ENCODE results near the gene ATG16L2.
"Not testable (repeated sequence)": the region's sequence is repeated elsewhere in the genome, so short reads cannot be mapped to it uniquely, and the experiment has no call there.

Gene ATG16L2

DNA sequence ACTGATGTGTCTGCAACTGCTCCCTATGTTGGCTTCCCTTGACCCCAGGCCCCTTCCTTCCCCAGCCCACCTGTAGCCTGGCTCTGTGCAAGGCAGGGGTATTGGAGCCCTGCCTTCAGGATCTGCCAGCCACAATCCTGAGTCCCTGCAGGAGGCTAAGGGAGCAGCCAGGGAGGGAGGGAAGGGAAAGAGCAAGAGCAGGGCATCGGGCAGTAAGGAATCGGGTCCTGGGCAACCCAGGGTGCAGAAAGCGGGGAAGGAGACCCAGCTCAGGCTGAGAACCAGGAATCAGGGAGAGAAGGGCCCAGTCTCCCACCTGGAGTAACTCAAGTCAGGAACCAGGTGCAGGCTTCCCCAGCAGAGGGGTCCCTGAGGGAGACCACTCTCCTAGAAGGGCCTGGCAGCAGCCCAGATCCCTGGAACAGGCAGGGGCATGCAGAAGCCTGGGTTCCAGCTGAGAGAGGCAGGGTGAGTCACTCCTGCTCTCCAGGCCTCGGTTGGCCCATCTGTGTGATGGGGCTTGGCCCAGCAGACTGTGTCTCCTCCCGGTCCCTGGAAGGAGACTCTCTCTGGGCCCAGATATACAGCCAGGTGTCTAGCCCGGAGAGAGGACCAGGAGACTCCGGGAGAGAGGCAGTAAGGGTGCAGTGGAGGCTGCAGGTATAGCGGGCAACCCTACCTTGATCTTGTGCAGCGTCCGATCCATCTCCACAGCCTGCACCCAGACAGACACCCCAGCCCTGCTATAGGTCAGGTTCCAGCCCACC lies 33.7 kb upstream of the ATG16L2 start:
- DNase-seq, result no peak

DNA sequence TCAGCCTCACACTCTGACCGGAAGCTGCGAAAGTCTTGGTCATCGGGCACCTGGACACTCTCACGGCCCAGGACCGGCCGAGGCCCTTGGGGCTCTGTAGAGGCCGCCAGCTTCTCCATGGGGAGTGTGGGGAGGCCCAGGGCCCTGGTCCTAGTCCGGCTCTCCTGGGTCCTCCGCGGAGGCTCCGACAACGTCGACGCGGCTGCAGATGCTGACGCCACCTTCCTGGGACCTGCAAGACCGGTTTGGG lies 33.2 kb upstream of the ATG16L2 start:
- peak; percentile 24 for DNase-seq

DNA sequence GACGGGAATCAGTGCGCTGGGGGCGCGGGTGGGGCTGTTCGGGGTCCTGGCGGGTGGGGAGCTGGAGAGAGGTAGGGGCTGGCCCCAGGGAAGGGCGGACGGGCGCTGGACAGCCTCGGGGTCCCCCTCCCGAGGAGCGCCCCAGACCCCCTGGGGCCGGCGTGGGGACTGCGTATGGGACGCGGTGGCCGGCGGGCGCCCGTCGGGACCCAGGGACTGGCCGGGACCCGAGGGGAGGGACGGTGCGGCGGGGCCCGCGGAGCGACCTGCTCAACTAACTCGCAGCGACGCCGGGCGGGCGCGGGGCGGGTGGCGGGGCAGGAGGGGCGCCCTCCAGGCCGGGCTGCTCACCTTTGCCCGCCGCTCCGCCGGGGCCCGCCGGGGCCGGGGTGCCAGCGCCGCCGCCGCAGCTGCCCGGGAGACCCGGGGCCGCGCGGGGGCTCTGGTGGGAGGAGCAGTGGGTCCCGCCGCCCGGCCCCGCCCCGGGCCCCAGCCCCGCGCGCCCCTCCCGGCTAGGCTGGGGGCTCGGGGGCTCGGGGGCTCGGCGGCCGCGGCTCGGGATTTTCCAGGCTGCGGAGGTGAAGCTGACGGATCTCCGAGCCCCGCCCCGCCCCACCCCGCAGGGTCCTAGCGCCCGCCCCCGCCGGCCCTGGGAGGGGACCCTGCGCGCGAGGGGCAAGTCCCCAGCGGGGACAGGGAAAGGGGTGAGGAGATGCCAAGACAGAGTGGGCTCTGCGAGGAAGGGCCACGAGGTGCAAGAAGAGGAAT lies 32.7 kb upstream of the ATG16L2 start:
- peak; percentile 30 for DNase-seq

DNA sequence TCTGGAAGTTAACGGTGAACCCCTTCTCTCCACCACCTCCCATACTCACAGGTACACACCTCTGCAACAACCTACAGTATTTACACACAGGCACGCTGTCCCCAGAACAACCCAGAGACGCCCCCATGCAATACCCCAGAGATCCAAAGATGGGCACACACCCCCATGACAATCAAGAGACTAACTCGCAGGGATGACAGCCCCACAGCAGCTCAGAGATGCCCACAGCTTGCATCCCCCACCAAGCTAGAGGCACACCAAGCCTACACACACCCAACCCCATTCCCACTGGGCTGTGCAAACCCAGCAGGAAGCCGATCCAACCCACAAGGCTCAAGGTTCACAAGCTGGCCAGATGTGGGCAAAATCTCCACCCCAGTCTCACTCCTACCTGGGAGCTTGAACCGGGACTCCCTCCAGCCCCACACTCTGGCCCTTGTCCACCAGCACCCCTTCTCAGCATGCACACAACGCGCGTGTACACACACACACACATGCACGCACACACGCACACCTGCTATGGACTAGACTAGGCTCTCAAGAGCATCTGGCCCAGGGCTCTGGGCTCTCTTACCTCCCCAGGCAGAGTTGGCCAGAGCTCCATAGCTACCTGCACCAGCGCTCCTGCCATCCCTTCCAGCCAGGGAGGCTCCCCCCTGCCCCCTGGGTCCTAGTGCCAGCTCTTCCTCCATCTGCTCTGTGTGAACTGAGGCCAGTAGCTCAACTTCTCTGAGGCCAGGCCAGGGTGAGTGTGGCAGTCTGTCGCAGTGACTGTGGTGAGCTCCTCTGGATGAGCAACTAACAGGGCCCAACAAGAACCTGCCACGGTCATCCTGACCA lies 31.9 kb upstream of the ATG16L2 start:
- peak; percentile 54 for DNase-seq

DNA sequence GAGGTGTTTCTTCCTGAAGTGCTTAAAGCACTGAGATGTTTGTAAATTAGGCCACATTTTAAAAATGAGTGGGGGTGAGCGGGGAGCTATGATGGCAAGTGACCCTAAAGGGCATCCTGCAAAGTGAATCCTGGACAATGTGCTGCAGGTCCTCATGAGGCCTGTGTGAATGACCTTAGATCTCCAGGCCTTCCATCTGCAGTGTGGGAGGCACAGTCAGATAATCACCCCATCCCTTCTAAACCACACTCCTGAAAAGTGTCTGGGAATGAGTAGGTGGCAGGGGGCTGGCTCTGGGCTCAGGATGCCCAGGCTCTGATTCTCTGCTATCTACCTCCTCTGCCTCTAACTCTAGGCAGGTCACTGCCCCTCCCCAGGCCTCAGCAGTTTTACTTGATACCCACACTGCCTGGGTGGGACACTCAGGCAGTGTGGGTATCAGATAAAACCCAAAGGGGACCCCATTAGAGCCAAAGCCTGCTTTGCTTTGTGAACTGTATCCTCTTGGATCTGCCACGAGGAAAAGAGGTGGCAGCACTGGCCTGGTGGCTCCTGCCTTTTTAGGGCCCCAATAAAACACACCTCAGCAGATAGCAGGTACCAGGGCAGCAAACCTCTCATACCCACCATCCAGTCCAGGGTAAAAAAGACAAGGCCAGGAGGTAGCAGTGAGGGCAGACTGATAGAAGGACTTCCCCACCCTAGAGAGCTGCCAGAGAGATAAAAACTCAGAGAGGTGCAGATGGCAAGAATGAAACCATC lies 30.9 kb upstream of the ATG16L2 start:
- DNase-seq, result no peak

DNA sequence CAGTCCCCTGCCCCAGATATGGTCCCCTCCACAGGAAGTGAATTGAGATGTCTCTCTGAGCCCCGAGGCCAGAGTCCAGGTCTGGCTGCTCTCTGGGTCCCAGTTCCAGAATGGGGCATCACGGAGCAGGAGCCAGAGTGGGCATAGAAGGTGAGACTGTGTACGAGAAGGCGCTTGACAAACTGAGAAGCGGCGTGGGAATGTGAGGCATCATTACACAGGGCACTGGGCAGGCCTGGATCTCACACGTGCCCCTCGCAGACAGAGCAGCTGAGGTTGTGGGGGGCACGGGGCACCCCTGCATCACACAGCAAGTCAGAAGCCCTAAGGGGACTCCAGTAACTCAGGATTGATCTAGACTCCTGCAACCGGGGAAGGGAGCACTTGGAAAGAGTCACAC lies 29.5 kb upstream of the ATG16L2 start:
- no peak for DNase-seq

DNA sequence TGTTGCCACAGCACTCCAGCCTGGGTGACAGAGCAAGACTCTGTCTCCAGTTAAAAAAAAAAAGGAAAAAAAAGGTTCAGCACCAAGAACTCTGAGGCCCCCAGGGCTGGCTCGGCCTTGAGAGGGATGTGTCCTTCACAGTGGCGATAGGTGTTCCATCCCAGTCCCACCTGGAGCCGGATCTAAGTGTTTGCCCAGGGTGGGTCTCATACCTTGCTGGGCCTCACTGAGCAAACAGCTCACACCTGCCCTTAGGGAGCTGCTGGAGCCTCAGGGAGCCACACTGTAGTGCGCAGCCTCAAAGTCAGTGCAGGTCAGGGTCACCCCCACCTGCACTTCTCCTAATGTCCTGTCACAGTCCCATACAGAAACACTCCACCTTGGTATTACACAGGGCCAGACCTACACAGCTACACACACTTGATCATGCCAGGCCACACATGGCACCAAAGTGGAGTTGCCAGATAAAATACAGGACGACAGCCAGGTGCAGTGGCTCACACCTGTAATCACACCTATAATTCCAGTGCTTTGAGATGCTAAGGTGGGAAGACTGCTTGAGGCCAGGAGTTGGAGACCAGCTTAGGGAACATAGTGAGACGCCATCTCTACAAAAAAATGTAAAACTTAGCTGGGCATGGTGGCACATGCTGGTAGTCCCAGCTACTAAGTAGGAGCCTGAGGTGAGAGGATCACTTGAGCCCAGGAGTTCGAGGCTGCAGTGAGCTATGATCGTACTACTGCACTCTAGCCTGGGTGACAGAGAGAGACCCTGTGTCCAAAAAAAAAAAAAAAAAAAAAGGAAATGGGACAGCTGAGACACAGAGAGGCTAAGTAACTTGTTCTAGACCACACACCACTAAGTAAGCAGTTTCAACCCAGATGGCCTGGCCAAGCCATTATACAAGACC lies 27.7 kb upstream of the ATG16L2 start:
- DNase-seq, result no peak

DNA sequence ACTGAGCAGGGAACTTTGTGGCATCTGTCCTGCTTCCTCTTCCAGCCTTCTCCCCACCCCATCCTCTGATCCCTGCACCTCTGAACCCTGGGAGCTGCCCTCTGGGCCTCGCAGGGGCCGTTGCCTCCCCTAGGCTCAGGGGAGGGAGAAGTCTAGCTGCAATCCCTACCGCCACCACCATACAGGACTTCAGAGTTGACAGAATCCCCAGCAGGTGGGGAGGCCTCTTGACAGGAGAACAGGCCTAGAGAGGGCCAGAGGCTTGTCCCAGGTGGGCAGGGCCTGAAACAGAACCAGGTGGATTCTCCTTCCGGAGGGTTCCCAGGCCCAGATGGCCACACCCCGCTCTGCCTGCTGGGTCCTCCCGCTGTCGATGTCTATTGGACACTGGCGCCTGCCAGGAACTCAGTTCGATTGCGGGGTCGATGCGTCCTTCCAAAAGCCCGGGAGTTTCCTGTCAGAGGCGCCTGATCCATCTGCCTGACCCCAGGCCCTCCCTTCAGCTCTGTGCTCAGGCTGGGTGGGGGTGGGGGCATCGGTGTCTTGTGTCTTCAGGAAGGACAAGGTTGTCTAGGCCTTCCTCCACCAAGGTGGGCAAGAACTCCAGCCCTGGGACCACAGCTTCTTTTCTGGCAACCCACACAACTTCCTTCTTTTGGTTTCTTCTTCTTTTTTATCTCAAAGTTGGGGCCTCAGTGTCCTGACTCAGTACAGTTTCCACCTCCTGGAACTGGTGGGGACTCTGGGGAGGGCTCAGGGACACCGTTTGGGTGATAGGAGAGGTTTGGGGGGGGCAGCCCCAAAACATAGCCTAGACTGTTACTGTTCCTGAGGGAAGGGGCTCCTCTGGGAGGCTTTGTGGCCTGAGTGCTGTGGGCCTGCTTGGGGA lies 26.8 kb upstream of the ATG16L2 start:
- DNase-seq, result no peak

DNA sequence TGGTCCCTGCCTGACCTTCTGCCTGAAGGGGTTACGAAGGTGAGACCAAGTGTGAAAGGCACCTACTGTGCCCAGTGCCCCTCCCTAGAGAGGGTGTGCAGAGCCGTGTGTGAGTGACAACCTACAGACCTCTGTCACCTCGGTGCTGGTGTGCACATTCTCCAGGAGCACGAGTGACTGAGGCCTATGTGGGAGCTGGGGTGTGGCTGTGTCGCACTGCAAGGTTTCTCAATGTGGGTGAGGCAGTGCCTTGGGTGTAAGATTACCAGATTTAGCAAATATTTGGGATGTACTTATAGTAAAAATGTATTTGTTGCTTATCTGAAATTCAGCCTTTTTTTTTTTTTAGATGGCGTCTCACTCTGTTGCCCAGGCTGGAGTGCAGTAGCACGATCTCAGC lies 26.0 kb upstream of the ATG16L2 start:
- no peak for DNase-seq

DNA sequence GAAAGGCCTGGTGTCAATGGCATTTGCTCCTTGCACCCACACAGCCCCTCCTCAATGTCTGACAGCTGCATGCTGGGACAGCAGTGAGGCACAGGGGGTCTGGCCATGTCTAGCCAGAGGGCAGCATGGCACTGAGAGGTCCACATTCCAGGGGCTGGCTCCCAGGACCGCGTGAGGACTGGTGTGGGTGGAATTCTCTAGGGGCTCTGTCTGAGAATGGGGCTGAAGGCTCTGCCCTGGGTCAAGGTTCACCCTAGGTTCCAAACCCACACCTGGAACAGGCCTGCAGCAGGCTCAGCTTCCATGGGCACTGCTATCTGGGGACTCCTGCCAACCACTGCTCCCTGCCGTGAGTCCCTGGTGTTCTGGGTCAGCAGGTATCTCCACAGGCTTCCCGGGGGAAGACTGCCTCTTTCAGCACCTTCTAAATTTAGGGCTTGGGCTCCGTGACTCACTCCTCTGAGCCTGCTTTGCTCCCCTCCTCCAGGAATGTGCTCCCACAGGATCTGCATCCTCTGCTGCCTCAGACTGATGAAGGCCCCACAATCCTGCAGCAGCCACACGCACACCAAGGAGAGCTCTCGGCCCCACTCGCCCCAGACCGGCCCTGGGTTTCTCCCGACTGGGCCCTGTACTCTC lies 24.6 kb upstream of the ATG16L2 start:
- no peak for DNase-seq

DNA sequence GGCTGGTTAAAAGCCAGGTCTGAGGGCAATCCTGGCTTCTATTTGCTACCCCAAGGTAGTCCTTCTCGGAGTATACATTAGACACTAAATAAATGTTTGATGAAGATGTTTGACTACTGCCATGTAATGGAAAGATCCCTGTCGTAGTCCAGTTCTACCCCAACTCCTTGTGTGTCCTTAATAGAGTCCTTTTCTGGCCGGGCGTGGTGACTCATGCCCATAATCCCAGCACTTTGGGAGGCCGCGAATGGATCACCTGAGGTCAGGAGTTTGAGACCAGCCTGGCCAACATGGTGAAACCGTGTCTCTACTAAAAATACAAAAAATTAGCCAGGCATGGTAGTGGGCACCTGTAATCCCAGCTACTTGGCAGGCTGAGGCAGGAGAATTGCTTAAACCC lies 23.0 kb upstream of the ATG16L2 start:
- not testable (repeated sequence) for DNase-seq

DNA sequence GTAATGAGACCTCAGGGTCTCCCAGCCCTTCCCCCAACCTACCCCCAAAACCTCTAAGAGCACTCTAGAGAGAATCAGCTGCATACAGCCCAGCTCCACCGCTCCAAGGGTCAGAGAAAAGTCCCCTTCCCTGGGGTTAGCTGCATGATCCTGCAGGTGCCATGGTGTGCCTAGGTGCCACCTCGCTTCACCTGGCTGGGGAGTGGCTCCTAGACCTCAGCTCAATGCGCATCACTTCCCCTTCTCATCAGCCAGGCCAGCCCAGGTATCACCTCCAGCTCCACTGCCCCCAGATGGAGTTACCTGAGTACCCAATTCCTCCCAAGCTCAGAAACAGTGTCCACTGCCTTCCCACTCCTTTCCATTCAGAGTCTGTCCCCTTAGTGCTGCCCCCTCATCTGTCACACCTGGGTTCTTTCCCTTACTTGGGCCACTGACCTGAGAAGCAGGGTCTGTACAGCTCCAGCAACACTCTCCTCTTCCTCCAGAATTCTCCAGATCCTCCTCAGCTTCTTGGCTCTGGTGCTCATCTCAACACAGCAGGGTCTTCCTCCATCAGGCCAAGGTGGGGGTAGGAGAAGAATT lies 21.7 kb upstream of the ATG16L2 start:
- no peak for DNase-seq

DNA sequence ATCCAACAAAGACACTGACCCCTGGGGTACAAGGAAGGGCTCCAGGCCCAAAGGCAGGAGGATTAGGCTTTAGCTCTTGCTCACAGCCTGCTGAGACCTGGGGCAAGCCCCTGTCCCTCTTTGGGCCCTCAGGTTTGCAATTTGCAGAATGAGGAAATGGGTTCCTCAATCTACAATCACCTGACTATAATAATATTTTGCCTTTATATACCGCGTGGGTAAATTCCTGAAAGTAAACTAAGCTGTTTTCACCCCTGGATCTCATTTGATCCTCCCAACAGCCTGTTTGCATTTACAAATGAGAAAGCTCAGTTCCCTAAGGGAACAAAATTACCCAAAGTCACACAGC lies 21.2 kb upstream of the ATG16L2 start:
- no peak for DNase-seq

DNA sequence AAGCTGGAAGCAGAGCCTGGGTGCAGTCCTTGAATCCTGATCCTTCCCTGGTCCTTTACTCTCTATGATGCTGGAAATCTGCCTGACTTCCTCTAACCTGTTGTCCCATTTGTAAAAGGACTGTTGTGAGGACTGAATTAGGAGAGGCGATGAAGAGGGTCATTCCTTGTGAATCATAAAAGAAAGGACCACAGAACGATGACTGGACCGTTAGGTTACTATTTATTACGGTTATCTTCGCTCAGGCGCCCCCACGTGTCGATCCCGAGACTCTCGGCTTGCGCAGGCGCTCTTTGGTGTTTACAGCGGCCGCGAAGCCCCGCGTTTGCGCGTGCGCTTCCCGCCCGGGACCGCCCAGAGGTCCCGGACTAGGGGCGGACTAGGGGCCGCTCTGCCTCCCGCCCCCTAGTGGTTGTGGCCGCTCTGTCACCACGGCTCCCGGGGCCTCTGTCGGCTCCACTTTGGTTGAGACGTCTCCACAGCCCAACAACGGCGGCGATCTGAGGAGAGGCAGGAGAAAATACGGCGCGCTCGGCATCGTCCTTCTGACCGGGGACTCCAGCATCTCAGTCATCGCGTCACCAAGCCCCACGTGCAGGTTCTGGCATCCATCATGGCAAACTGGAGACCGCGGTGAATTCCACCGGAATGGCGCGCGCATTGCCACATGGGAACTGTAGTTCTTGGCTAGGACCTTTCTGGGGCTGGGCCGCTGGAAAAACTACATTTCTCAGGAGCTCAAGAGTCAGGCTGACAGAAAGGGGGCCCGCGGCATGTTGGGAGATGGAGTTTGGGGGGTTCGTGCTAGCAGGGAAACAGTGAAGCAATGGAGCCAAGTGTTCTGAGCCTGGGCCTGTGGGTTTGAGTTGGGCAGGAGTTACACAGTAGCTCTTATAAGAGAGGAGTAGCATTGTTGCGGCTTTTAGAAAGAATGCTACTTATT lies 20.5 kb upstream of the ATG16L2 start, which contains the start of gene STARD10:
Gene STARD10 (minus strand): TSS at position 623 of the 943 bp plus-strand sequence. CDS start 12,866 bp downstream, outside the sequence.
- DNase-seq, result peak; percentile 93

DNA sequence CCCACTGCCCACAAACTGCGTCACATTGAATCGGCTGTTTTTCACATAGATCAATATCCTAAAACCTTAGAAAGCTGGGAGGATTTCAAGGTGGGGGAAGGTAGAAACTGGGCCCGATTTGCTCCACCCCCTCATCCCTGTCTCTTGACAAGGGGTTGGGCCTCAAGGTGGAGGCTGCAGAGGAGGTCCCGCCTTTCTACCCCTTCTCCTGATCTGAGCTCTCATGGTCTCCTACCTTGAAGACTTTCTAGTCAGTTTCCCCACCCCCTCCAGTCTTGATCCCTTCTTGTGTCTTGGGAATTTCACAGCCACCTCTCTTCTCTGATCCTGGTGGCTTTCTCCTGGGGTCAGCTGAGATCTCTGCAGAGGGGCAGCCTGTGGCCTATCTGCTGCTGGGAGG lies 15.8 kb upstream of the ATG16L2 start:
- DNase-seq, result no peak

DNA sequence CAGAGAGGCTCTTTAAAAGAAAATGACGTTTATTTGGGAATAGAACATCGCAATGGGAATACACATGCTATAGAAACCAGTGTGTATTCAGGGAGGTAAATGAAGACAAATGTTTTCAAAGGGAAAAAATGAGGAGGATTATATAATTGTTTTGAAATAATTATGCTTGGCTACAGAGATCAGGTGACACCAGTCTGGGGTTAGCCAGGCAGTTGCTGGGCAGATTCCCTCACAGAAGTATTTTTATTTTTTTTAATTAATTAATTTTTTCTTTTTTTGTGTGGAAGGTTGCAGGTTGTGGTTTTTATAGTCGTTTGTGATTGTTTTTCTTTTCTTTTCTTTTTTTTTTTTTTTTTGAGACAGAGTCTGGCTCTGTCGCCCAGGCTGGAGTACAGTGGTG lies 14.8 kb upstream of the ATG16L2 start:
- no peak for DNase-seq

DNA sequence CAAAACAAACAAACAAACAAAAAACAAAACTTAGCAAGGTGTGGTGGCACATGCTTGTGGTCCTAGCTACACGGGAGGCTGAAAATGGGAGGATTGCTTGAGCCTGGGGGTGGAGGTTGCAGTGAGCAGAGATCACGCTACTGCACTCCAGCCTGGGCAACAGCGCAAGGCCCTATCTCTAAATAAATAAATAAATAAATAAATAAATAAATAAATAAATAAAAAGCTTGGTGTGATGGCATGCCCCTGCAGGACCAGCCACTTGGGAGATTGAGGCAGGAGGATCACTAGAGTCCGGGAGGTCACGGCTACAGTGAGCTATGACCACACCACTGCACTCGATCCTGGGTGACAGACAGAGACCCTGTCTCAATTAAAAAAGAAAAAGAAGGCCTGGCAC lies 11.4 kb upstream of the ATG16L2 start:
- DNase-seq, result no peak

DNA sequence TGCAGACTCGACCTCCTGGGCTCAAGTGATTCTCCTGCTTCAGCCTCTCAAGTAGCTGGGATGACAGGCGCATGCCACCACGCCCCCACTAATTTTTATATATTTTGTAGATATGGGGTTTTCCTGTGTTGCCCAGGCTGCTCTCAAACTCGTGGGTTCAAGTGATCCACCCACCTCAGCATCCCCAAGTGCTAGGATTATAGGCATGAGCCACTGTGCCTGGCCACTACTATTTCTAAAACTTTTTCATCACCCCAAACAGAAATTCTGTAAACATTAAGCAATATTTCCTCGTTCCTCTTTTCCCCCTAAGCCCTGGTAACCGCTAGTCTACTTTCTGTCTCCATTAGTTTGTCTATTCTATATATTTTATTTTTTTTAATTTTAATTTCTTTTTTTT lies 9.0 kb upstream of the ATG16L2 start:
- no peak for DNase-seq

DNA sequence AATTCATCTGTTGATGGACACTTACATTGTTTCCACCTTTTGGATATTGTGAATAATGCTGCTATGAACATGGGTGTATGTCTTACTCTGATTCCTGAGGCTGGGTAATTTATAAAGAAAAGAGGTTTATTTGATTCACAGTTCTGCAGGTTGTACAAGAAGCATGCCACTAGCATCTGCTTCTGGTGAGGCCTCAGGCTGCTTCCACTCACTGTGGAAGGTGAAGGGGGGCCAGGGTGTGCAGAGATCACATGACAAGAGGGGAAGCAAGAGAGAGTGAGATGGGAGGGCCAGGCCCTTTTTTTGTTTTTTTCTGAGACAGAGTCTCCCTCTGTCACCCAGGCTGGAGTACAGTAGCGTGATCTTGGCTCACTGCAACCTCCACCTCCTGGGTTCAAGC lies 7.8 kb upstream of the ATG16L2 start:
- DNase-seq, result not testable (repeated sequence)

All from NCI-H1105 (cell line).